Liver (tissue), 9 donors: Measurements from ENCODE around the gene SLC4A8. TPM values are rescaled to one million over a fixed set of nuclear protein-coding genes. Genes with fewer than 3 reads are reported as not detected.

Experiments
- DNase-seq: peaks from one replicate; pipeline ENCODE4 v3.0.0-alpha.2; 2017; ENCODE audit warnings: low spot score
- H3K27ac ChIP-seq, 2 donors: one replicate each; pipeline ENCODE4 v1.7.0; 2013; ENCODE audit warnings: inconsistent platforms in 2 of 2, low read length in 2 of 2, control low read depth in 1 of 2, low read depth in 1 of 2, mild to moderate bottlenecking in 1 of 2
- H3K27me3 ChIP-seq, 4 donors: one replicate each; pipeline versions ENCODE4 v1.6.1 to v1.7.0; 2013; ENCODE audit warnings: low read length in 3 of 4, inconsistent platforms in 1 of 4, mild to moderate bottlenecking in 1 of 4, moderate library complexity in 1 of 4; ENCODE audit not compliant: control insufficient read depth in 4 of 4, insufficient read depth in 4 of 4
- H3K36me3 ChIP-seq, 4 donors: one replicate each; pipeline versions ENCODE4 v1.6.1 to v1.7.0; 2013; ENCODE audit warnings: low read length in 3 of 4, mild to moderate bottlenecking in 3 of 4, low read depth in 1 of 4, moderate library complexity in 1 of 4; ENCODE audit not compliant: control insufficient read depth in 4 of 4, insufficient read depth in 3 of 4
- H3K4me1 ChIP-seq, 4 donors: one replicate each; pipeline versions ENCODE4 v1.6.1 to v1.7.0; 2013; ENCODE audit warnings: low read length in 3 of 4, mild to moderate bottlenecking in 3 of 4, moderate library complexity in 1 of 4; ENCODE audit not compliant: control insufficient read depth in 4 of 4, insufficient read depth in 4 of 4
- H3K4me3 ChIP-seq, 3 donors: one replicate each; pipeline versions ENCODE4 v1.6.1 to v1.7.0; 2013; ENCODE audit warnings: low read length in 3 of 3, control low read depth in 1 of 3, low read depth in 1 of 3, mild to moderate bottlenecking in 1 of 3
- H3K9ac ChIP-seq, 2 donors: one replicate each; pipeline ENCODE4 v1.7.0; 2013; ENCODE audit warnings: low read length in 2 of 2, mild to moderate bottlenecking in 2 of 2, moderate library complexity in 2 of 2, control low read depth in 1 of 2, low read depth in 1 of 2
- H3K9me3 ChIP-seq, 4 donors: one replicate each; pipeline versions ENCODE4 v1.6.1 to v1.7.0; 2013; ENCODE audit warnings: low read length in 3 of 4; ENCODE audit not compliant: control insufficient read depth in 4 of 4
- CTCF ChIP-seq: fragments of 150-350 bp; IDR thresholded peaks from 2 replicates; pipeline ENCODE4 v1.5.1; 2017; ENCODE audit warnings: improper control_type of control experiment, low read depth, low read length; ENCODE audit not compliant: missing input control
- EGR1 ChIP-seq, 2 donors: IDR thresholded peaks; 2 replicates each; pipeline ENCODE4 v1.6.1; 2016 to 2018; ENCODE audit warnings: antibody characterized with exemption in 2 of 2, low read depth in 2 of 2
- FOXA1 ChIP-seq: IDR thresholded peaks from 2 replicates; pipeline ENCODE4 v1.6.1; 2016; ENCODE audit warnings: antibody characterized with exemption
- FOXA2 ChIP-seq: IDR thresholded peaks from 2 replicates; pipeline ENCODE4 v1.6.1; 2016; ENCODE audit warnings: antibody characterized with exemption
- GABPA ChIP-seq, 2 donors: IDR thresholded peaks in 1 of 2; conservative IDR thresholded peaks in 1 of 2; 2 replicates each; pipeline ENCODE4 v1.6.1; 2016; ENCODE audit warnings: antibody characterized with exemption in 2 of 2, mild to moderate bottlenecking in 1 of 2, moderate library complexity in 1 of 2
- HNF4A ChIP-seq, 2 donors: conservative IDR thresholded peaks; 2 replicates each; pipeline ENCODE4 v1.6.1; 2016; ENCODE audit warnings: antibody characterized with exemption in 2 of 2, mild to moderate bottlenecking in 2 of 2
- HNF4G ChIP-seq: IDR thresholded peaks from 2 replicates; pipeline ENCODE4 v1.6.1; 2016; ENCODE audit warnings: antibody characterized with exemption
- JUND ChIP-seq, 2 donors: IDR thresholded peaks; 2 replicates each; pipeline ENCODE4 v1.6.1; 2016; ENCODE audit warnings: antibody characterized with exemption in 2 of 2
- NR2F2 ChIP-seq: IDR thresholded peaks from 2 replicates; pipeline ENCODE4 v1.6.1; 2016; ENCODE audit warnings: antibody characterized with exemption
- RAD21 ChIP-seq, 2 donors: IDR thresholded peaks; 2 replicates each; pipeline ENCODE4 v1.6.1; 2016; ENCODE audit warnings: antibody characterized with exemption in 2 of 2, mild to moderate bottlenecking in 2 of 2
- RXRA ChIP-seq, 2 donors: IDR thresholded peaks; 2 replicates each; pipeline ENCODE4 v1.6.1; 2017 to 2018; ENCODE audit warnings: antibody characterized with exemption in 2 of 2, mild to moderate bottlenecking in 1 of 2
- SP1 ChIP-seq: IDR thresholded peaks from 2 replicates; pipeline ENCODE4 v1.6.1; 2018; ENCODE audit warnings: antibody characterized with exemption, mild to moderate bottlenecking
- TAF1 ChIP-seq: conservative IDR thresholded peaks from 2 replicates; pipeline ENCODE4 v1.6.1; 2016; ENCODE audit warnings: antibody characterized with exemption, mild to moderate bottlenecking
- YY1 ChIP-seq: IDR thresholded peaks from 2 replicates; pipeline ENCODE4 v1.6.1; 2016; ENCODE audit warnings: antibody characterized with exemption, mild to moderate bottlenecking
- WGBS: extraction: QIAGEN DNeasy Blood & Tissue Kit; methylation state at CpG from one replicate; pipeline ENCODE4 v1.1.7; 2013; 5-methylcytosine and 5-hydroxymethylcytosine counted together
- polyA plus RNA-seq, 2 donors: library from polyadenylated mRNA; stranded (reverse) in 1 of 2; unstranded in 1 of 2; fragments of 200-250 nt in 1 of 2; fragments of >200 nt in 1 of 2; fragmentation: Nextera tagmentation in 1 of 2; extraction: Ambion mirVana in 1 of 2; gene quantifications; one replicate each; pipeline versions ENCODE4 v1.2.1 to v1.2.3, GENCODE V29; 2013 to 2015
- total RNA-seq, 2 donors: library from RNA; depleted of rRNA; stranded (reverse); fragments of >200 nt; gene quantifications; one replicate each; pipeline ENCODE4 v1.2.3, GENCODE V29; 2014
- TF ChIP-seq, protein P1 (sequence below): IDR thresholded peaks from 2 replicates; pipeline ENCODE4 v1.6.1; 2016; ENCODE audit warnings: antibody characterized with exemption
- TF ChIP-seq, protein P2 (sequence below): IDR thresholded peaks from 2 replicates; pipeline ENCODE4 v1.6.1; 2016; ENCODE audit warnings: antibody characterized with exemption
- TF ChIP-seq, protein P3 (sequence below): IDR thresholded peaks from 2 replicates; pipeline ENCODE4 v1.6.1; 2016; ENCODE audit warnings: antibody characterized with exemption, mild to moderate bottlenecking
- TF ChIP-seq, protein P4 (sequence below): IDR thresholded peaks from 2 replicates; pipeline ENCODE4 v1.6.1; 2016; ENCODE audit warnings: antibody characterized with exemption
- donor health status: healthy.
- donor health status: healthy.
- donor health status: healthy.
- donor health status: healthy.
- donor health status: healthy.

SLC4A8 gene
- total and polyA plus RNA-seq, 4 donors: 0.07 to 1.0 (median 0.75) TPM; not detected in 1

GRCh38 chr12:51392556-51393237 is 31.9 kb upstream of the SLC4A8 start:
- Histone ChIP-seq H3K9me3 (no peaks in the 10 kb centered on the region), H3K9ac (no peak overlapping the region), H3K36me3 (no peaks in the 10 kb centered on the region), H3K27ac (no peak overlapping the region), H3K4me3 (no peak overlapping the region), H3K4me1 (peaks cover 2 to 12% (median 7%) of the 10 kb centered on the region in 4 donors), H3K27me3 (no peaks in the 10 kb centered on the region)
- 52% methylated on average over 22 of the region's 22 CpGs for WGBS
- no peak for TF ChIP-seq GABPA (IDR thresholded peaks at IDR 0.05 in 1 of 2, conservative IDR thresholded peaks at IDR 0.05 in 1 of 2)
- TF ChIP-seq JUND (IDR thresholded peaks at IDR 0.05): no peak
- no peak for TF ChIP-seq TAF1
- TF ChIP-seq FOXA2: no peak
- TF ChIP-seq FOXA1: no peak
- no peak for TF ChIP-seq RXRA (IDR thresholded peaks at IDR 0.05)
- TF ChIP-seq EGR1 (IDR thresholded peaks at IDR 0.05; ENCODE audit: low read depth in 2 of 2): no peak
- no peak for TF ChIP-seq SP1
- no peak for TF ChIP-seq NR2F2
- TF ChIP-seq, protein P1, sequence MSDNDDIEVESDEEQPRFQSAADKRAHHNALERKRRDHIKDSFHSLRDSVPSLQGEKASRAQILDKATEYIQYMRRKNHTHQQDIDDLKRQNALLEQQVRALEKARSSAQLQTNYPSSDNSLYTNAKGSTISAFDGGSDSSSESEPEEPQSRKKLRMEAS: no peak
- TF ChIP-seq RAD21 (IDR thresholded peaks at IDR 0.05): no peak
- TF ChIP-seq HNF4G: no peak
- TF ChIP-seq, protein P2, sequence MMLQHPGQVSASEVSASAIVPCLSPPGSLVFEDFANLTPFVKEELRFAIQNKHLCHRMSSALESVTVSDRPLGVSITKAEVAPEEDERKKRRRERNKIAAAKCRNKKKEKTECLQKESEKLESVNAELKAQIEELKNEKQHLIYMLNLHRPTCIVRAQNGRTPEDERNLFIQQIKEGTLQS: no peak
- TF ChIP-seq HNF4A (conservative IDR thresholded peaks at IDR 0.05): no peak
- TF ChIP-seq, protein P3, sequence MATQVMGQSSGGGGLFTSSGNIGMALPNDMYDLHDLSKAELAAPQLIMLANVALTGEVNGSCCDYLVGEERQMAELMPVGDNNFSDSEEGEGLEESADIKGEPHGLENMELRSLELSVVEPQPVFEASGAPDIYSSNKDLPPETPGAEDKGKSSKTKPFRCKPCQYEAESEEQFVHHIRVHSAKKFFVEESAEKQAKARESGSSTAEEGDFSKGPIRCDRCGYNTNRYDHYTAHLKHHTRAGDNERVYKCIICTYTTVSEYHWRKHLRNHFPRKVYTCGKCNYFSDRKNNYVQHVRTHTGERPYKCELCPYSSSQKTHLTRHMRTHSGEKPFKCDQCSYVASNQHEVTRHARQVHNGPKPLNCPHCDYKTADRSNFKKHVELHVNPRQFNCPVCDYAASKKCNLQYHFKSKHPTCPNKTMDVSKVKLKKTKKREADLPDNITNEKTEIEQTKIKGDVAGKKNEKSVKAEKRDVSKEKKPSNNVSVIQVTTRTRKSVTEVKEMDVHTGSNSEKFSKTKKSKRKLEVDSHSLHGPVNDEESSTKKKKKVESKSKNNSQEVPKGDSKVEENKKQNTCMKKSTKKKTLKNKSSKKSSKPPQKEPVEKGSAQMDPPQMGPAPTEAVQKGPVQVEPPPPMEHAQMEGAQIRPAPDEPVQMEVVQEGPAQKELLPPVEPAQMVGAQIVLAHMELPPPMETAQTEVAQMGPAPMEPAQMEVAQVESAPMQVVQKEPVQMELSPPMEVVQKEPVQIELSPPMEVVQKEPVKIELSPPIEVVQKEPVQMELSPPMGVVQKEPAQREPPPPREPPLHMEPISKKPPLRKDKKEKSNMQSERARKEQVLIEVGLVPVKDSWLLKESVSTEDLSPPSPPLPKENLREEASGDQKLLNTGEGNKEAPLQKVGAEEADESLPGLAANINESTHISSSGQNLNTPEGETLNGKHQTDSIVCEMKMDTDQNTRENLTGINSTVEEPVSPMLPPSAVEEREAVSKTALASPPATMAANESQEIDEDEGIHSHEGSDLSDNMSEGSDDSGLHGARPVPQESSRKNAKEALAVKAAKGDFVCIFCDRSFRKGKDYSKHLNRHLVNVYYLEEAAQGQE: no peak
- TF ChIP-seq CTCF: no peak
- TF ChIP-seq, protein P4, sequence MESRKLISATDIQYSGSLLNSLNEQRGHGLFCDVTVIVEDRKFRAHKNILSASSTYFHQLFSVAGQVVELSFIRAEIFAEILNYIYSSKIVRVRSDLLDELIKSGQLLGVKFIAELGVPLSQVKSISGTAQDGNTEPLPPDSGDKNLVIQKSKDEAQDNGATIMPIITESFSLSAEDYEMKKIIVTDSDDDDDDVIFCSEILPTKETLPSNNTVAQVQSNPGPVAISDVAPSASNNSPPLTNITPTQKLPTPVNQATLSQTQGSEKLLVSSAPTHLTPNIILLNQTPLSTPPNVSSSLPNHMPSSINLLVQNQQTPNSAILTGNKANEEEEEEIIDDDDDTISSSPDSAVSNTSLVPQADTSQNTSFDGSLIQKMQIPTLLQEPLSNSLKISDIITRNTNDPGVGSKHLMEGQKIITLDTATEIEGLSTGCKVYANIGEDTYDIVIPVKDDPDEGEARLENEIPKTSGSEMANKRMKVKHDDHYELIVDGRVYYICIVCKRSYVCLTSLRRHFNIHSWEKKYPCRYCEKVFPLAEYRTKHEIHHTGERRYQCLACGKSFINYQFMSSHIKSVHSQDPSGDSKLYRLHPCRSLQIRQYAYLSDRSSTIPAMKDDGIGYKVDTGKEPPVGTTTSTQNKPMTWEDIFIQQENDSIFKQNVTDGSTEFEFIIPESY: no peak
- TF ChIP-seq YY1: no peak
- DNase-seq: no peak
